Hypothalamus (tissue), 51 donors: Measurements from ENCODE around the gene NECAB3.

Experiments
- DNase-seq, 51 donors: peaks; one replicate each; lab custom pipeline; 2025; lab: John Stamatoyannopoulos, UW

The NECAB3 gene

DNA sequence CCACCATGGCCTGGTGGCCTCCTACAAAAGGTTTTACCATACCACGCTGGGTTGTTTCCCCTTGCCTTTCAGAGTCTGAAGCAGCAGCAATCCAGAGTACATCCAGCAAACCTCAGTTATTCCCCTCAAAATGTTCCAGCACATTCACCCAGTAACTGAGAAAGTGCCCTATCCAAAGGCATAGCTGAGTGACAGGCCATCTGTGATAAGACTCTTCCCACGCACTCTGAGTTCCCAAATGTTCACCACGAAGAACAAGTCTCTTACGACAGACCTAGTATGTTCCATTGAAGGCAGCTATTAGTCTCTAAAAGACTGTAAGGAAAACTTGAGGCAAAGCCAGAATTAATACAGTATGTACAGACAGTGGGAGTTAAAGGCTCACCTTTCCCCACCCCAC, 43.7 kb downstream of the NECAB3 start:
- no peak for DNase-seq

DNA sequence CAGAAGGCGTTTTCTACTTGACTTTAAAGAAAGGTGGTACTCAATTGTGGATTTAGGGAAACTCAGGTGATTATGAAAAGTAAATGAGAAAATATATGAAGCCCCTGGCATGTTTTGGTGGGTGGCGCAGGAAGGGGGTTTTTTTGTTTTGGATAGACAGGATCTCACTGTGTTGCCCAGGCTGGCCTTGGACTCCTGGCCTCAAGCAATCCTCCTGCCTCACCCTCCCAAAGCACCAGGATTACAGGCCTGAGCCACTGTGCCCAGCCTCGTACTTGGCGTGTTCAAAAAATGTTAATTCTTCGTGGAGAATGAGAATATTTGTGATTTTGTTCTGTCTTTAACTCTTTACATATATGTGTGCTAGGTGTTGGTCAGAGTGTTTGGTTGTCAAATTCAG, 44.2 kb downstream of the NECAB3 start:
- no peak for DNase-seq

GRCh38 chr20:33629533-33629932, 44.7 kb downstream of the NECAB3 start:
- no peak for DNase-seq

DNA sequence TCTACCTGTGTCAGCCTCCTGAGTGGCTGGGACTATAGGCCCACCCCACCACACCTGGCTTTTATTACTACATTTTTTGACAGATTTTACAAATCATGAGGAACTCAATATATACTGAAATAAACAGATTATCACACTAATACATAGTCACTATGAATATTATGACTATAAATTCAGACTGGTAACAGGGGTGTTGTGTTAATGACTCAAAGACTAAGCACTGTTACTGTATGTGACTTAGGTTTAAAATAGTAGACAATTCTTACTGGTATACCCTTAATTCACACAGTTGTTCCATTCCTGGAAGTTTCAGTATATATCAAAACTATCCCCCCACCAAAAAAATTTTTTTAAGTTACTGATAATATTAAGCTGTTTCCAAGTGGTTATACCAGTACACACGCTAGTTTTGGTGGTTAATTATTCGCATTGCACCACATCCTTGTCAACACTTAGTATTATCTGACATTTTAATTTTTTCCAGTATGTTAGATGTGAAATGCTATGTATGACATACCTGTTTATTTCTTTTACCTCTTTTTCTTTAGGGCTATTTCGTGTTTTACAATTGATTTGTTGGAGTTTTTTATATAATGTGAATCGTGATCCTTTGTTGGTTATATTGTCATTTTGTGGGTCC, 46.5 kb downstream of the NECAB3 start:
- no peak for DNase-seq

DNA sequence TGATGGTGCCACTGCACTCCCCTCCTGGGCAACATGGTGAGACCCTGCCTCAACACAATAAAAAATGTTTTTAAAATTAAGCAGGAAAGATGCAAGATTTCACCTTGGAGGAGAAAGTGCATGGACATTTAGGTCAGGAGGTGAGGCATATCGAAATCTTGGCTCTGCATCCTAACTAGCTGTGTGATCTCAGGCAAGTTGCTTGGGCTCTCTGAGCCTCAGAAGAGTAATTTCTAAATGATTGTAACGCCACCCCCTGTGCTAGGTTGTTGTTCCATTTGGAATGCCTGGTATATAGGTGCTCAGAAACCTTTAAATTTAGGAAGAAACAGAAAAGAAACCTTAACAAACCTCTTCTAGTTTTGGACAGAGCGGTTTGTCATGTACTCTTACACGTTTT, 48.0 kb downstream of the NECAB3 start:
- no peak for DNase-seq

DNA sequence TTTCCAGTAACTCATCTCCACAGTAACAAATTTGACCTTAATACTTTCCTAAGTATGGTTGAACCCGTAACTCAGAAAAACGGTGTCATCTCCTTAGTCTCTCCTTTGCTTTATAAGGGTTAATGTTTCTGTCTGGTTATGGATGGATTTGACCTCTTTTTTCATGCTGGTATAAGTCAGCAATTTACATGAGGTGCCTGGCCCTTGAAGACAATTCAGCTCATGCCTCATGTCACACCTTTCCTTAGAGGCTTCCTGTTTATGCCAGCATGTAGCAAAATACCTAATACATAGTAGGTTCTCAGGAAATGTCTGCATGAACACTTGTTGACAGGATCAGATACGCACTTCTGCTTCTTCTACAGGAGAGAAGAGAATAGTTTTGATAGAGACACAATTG, 49.8 kb downstream of the NECAB3 start:
- DNase-seq: no peak

- DNase-seq: no peak
These were observed 51.4 kb downstream of the NECAB3 start for GRCh38 chr20:33622705-33623365.

DNA sequence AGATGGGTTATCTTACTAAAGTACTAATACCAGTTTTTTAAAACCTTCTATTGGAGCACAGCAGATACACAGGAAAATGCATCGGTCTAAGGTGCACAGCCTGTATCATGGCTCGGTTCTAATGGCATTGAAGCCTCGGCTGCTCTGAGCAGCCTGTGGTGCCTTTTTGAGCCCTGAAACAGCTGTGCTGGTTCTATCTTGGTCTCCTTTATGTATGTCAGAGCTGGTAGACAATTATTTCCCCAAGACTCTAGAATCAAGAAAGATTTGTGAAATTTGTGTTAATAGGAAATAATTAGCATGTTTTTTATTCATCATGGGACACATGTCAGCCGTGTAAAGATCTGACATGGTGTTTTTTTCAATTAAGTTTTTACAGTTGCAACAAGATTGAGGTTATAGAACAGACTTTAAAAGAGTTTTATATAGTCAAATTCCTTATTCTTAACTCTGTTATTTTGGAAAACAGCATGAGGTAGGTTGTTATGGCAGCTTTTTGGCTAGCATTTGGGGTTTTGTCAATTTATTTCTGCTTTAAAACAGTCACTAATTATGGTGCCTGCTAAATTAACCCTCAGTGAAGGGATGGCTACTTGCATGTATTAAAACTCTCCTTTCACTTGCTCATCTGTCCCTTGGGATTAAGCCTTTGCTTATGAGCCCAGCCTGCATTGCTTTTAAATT, 52.4 kb downstream of the NECAB3 start:
- no peak for DNase-seq

DNA sequence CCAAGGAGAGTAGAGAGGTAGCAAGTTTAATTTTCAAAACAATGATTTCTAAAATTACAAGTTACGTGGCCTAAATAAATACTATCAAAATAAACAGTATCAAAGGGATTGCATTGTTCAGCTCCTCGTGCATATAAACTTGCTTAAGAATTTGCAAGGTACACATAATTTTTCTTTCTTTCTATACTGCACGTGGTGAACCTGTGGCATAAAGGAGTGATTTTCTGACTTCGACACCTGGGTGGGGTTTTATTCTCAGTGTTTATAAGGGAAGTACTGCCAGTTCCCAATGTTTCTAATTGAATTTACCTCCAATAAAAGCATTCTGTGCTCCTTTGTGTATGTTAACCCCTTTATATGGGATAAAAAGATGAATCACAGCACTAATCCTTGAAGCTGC, 62.2 kb downstream of the NECAB3 start:
- no peak for DNase-seq

GRCh38 chr20:33611106-33611505, 63.1 kb downstream of the NECAB3 start:
- DNase-seq: no peak

- no peak for DNase-seq
These were observed 64.7 kb downstream of the NECAB3 start for GRCh38 chr20:33609504-33609903.
